Glutamatergic neuron (in vitro differentiated cells): ENCODE data around the gene PRELID2. TPM values are rescaled to one million over a fixed set of nuclear protein-coding genes. Genes with fewer than 3 reads are reported as not detected.

ENCODE experiments used
- DNase-seq: peaks from one replicate; pipeline ENCODE4 v3.0.0; 2022
- H3K27ac Mint-ChIP-seq: one replicate; pipeline ENCODE4 v1.8.0; 2020; ENCODE audit warnings: mild to moderate bottlenecking, mixed read lengths, inconsistent platforms; ENCODE audit not compliant: unreplicated experiment
- H3K27me3 Mint-ChIP-seq: one replicate; pipeline ENCODE4 v1.8.0; 2020; ENCODE audit warnings: mild to moderate bottlenecking, moderate library complexity, mixed read lengths, inconsistent platforms; ENCODE audit not compliant: unreplicated experiment
- H3K36me3 Mint-ChIP-seq: one replicate; pipeline ENCODE4 v1.8.0; 2020; ENCODE audit warnings: mild to moderate bottlenecking, mixed read lengths, inconsistent platforms; ENCODE audit not compliant: unreplicated experiment
- H3K4me1 Mint-ChIP-seq: one replicate; pipeline ENCODE4 v1.8.0; 2020; ENCODE audit warnings: mild to moderate bottlenecking, low read depth, mixed read lengths, inconsistent platforms; ENCODE audit not compliant: unreplicated experiment
- H3K4me3 Mint-ChIP-seq: one replicate; pipeline ENCODE4 v1.8.0; 2020; ENCODE audit warnings: mild to moderate bottlenecking, mixed read lengths, inconsistent platforms; ENCODE audit not compliant: unreplicated experiment
- H3K9me3 Mint-ChIP-seq: one replicate; pipeline ENCODE4 v1.8.0; 2020; ENCODE audit warnings: mild to moderate bottlenecking, moderate library complexity, mixed read lengths, inconsistent platforms; ENCODE audit not compliant: unreplicated experiment
- CTCF ChIP-seq: fragments of 200-600 bp; sonication (generic); IDR thresholded peaks from one replicate; pipeline ENCODE4 v1.5.0; 2021; ENCODE audit not compliant: partially characterized antibody, unreplicated experiment
- total RNA-seq: library from RNA; stranded (reverse); fragmentation: NEBNext Ultra II Directional; extraction: Animal tissue kit (Norgen Biotek cat#: 25700); gene quantifications from one replicate; pipeline ENCODE4 v1.2.1, GENCODE V29; 2021; ENCODE audit not compliant: unreplicated experiment

Gene PRELID2
- total RNA-seq, 1 donor from 2014 or later: 4.6 TPM

GRCh38 chr5:145760660-145761059 lies 74.5 kb downstream of the PRELID2 start:
- Mint-ChIP-seq H3K36me3 (no peaks in the 10 kb centered on the region), H3K4me3 (no peak overlapping the region), H3K4me1 (no peaks in the 10 kb centered on the region), H3K9me3 (peaks cover 4% of the 10 kb centered on the region), H3K27me3 (no peaks in the 10 kb centered on the region), H3K27ac (no peak overlapping the region)
- no peak for TF ChIP-seq CTCF
- no peak for DNase-seq

- Mint-ChIP-seq H3K36me3 (no peaks in the 10 kb centered on the region), H3K27ac (no peak overlapping the region), H3K4me1 (no peaks in the 10 kb centered on the region), H3K4me3 (no peak overlapping the region), H3K9me3 (no peaks in the 10 kb centered on the region), H3K27me3 (no peaks in the 10 kb centered on the region)
- TF ChIP-seq CTCF: no peak
- DNase-seq: no peak
Measured at GRCh38 chr5:145752947-145753346, 82.2 kb downstream of the PRELID2 start.

- TF ChIP-seq CTCF: no peak
- no peak overlapping the region for H3K27ac Mint-ChIP-seq
- no peaks in the 10 kb centered on the region for H3K9me3 Mint-ChIP-seq
- no peaks in the 10 kb centered on the region for H3K4me1 Mint-ChIP-seq
- H3K36me3 Mint-ChIP-seq: no peaks in the 10 kb centered on the region
- no peak for DNase-seq
- H3K4me3 Mint-ChIP-seq: no peak overlapping the region
- no peaks in the 10 kb centered on the region for H3K27me3 Mint-ChIP-seq
Measured at GRCh38 chr5:145752534-145752933, 82.6 kb downstream of the PRELID2 start.

GRCh38 chr5:145750199-145750598 lies 84.9 kb downstream of the PRELID2 start:
- no peak for TF ChIP-seq CTCF
- Mint-ChIP-seq H3K27me3 (no peaks in the 10 kb centered on the region), H3K4me1 (no peaks in the 10 kb centered on the region), H3K9me3 (no peaks in the 10 kb centered on the region), H3K36me3 (no peaks in the 10 kb centered on the region), H3K27ac (no peak overlapping the region), H3K4me3 (no peak overlapping the region)
- DNase-seq: no peak

GRCh38 chr5:145743396-145744061 lies 91.6 kb downstream of the PRELID2 start:
- H3K36me3 Mint-ChIP-seq: no peaks in the 10 kb centered on the region
- H3K4me3 Mint-ChIP-seq: no peak overlapping the region
- no peaks in the 10 kb centered on the region for H3K4me1 Mint-ChIP-seq
- H3K27ac Mint-ChIP-seq: no peak overlapping the region
- H3K9me3 Mint-ChIP-seq: peaks cover 2% of the 10 kb centered on the region
- no peaks in the 10 kb centered on the region for H3K27me3 Mint-ChIP-seq
- TF ChIP-seq CTCF: no peak
- no peak for DNase-seq
